GM19463 (cell line): Measurements from ENCODE around the gene SGSM2.
A peak's percentile ranks its signal among the peaks of the same experiment; 100 is the strongest.

ENCODE experiments used
- ATAC-seq: cut with Tn5 transposase; IDR thresholded peaks from one replicate; pipeline ENCODE4 v1.9.1; 2021; ENCODE audit warnings: mild to moderate bottlenecking, moderate library complexity; ENCODE audit not compliant: unreplicated experiment

Gene SGSM2

GRCh38 chr17:2336215-2336851 is 968 bp upstream of the SGSM2 start, which contains the start of gene TSR1:
Gene TSR1, minus strand, starts transcription at chr17:2336457. Its CDS starts 30 bp downstream, at chr17:2336427.
- peak; percentile 79 for ATAC-seq

DNA sequence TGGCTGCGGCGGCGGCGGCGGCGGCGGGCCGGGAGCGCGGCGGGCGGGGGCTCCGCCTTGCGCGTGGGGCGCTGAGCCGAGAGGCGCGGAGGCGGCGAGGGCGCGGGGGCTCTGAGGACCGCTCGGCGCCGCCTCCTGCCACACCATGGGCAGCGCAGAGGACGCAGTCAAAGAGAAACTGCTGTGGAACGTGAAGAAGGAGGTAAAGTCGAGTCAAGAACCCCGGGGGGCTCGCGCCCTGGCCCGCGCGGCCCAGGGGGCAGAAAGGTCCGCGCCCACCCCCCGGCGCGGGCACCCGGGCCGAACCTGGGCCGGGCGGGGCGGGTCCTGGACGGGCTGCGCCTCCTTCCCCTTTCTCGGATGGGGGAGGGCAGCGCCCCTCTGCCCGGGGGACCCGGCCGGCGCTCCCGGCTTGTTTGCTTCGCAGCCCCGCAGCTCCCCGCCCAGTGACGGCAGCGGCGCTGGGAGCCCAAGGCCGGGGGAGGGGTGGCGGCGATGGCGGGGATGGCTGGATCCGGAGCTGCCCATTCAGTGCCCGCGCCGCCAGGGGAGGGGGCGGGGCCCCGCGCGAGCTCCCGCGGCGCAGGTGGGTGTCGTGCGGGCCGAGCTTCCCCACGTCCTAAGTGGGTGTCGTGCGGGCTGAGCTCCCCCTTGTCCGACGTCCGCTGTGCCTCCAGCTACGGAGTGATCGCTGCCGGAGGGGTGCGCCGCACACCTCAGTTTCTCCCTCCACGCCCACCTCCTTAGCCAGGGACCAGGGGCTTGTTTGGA is 428 bp downstream of the SGSM2 start:
- ATAC-seq, result no peak

DNA sequence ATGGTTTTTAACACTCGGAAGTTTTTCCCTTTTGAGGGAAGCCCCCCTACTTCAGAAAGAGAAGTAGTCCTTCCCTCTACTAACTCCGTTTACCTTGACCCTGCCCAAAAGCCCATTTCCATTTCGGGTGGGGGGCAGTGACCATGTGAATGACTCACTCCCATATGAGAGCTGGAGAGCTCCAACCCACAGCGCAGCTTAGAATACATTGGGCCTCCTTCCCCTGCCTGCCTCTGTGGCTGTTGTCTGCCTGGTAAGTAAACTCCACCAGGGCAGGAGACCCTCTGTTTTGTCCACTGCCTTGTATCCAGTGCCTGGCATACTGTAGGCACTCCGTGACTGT is 985 bp downstream of the SGSM2 start:
- ATAC-seq, result no peak

DNA sequence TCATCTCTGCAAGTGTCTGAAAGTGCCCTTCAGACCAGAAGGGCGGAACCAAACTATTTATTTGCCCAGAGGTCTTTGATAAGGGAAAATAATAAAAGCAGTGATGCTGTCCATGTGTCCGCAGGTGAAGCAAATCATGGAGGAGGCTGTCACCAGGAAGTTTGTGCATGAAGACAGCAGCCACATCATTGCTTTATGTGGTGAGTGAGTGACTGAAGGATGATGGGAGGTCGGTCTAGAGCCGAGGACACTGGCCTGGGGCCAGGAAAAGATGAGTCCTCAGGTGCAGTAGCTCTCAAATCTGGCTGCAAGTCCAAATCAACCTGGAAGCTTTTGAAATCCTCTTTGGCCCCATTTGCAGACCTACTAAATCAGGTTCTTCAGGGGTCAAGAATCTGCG is 6.1 kb downstream of the SGSM2 start:
- no peak for ATAC-seq

DNA sequence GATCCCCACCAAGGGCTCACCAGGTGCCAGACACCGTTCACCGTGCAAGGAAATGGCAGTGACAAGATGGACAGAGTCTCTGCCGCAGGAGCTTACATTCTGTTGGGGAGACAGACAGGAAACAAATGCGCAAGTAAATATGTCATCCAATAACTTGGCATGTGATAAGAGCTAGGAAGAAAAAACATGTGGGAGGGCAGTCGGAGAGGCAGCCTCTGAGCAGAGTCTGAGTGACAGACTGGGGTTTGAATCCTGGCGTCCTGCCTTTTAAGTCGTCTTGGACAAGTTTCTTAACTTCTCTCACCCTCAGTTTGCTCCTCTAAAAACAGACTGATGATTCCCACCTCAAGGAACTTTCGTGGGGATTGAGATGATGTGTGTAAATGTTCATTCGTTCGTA is 7.2 kb downstream of the SGSM2 start:
- ATAC-seq, result no peak

DNA sequence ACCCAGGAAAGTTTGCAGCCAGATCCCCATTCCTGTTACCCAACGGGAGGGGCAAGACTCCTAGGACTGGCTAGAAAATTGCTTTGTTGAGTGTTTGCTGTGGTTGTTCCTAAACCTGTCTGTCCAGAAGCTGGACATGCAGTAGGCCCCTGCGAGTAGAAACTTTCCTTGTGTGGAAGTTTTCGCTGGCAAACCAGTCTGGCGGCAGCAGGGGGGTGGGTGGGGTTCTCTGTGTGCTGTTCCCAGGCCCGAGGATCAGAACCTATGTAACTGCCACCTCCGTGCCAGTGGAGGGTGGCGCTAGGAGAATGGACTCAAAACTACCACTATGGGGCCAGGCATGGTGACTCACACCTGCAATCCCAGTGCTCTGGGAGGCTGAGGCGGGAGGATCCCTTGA is 9.2 kb downstream of the SGSM2 start:
- no peak for ATAC-seq

DNA sequence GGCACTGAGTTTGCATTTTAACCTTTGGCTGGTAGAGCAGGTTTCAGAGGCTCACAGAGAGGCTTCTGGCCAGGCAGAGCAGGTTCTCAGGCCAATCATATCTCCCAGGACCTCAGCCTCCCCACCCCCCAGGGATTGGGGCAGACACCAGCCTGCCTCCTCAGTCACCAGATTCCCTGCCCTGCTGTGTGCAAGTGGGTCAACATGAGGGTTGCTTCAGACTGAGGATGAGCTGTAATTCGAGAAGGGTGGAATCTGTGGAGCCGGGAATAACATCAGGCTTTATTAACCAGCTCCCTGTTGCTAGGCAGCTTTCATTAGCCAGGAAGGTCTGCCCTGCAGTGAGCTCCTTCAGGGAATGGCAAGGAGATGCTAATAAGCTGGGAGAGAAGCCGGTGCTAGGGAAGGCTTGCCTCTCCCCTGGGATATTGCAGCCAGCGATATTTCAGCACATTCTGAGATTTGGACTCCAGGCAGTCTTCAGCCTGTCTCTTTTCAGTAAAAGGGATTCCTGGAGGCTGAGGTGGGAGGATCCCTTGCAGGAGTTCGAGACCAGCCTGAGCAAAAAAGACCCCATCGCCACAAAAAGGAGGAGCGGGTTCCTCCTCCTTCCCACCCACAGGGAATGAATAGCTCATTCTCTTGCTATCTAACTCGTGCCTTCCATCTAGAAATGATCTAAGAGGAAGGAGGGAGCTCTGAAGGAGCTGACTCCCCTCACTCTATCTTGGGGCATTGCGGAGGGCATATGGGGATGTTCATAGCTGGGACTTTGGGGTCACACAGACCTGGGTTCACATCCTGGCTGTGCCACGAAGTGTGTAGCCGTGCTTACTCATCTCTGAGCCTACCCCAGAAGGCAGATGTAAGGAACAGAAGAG is 10.7 kb downstream of the SGSM2 start:
- no peak for ATAC-seq

DNA sequence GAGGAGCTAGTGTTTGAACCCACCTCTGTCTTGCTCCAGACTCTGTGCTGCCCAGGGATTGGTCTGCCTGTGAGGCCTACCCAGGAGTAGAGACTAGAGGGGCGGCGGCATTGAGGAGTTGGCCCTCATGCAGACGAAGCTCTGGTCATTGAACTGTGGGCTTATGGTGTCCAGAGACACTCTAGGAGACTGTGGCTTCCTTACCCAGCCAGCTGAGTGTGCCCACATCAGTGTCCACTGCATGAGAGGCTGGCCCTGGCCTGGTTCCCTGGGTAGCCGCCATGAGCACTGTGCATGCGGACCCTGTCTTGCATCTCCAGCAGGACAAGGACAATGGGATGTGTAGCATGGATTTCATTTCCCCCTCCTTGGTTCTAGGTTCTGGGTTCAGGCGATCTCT is 14.0 kb downstream of the SGSM2 start:
- no peak for ATAC-seq

DNA sequence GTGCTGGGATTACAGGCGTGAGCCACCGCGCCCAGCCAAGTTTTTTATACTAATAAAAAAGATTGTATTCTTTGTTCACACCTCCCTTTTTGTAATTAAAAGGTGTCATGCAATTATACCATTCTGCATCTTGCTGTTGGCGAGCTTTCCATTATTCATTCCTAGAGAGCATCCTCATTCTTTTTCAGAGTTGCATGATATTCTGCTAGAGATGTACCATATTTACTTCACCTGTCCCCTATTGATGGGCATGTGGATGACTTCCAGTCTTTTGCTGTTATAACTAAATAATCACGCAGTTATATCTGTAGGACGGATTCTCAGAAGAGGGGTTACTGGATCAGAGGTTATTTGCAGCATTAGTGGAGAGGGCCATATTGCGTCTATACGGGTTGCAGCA is 17.0 kb downstream of the SGSM2 start:
- no peak for ATAC-seq

DNA sequence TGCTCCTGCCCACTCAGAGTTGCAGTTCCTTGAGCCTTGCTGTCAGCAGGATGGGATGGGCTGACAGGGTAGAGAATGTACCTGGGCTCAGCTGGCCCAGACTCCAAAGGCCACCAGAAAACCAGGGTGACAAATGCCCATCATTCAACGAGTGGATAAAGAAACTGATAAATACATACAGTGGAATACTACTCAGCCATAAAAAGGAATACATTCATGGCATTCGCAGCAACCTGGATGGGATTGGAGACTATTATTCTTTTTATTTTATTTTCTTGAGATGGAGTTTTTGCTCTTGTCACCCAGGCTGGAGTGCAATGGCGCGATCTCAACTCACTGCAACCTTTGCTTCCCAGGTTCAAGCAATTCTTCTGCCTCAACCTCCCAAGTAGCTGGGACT is 19.9 kb downstream of the SGSM2 start:
- no peak for ATAC-seq

GRCh38 chr17:2357931-2358434 is 20.7 kb downstream of the SGSM2 start:
- ATAC-seq, result no peak

DNA sequence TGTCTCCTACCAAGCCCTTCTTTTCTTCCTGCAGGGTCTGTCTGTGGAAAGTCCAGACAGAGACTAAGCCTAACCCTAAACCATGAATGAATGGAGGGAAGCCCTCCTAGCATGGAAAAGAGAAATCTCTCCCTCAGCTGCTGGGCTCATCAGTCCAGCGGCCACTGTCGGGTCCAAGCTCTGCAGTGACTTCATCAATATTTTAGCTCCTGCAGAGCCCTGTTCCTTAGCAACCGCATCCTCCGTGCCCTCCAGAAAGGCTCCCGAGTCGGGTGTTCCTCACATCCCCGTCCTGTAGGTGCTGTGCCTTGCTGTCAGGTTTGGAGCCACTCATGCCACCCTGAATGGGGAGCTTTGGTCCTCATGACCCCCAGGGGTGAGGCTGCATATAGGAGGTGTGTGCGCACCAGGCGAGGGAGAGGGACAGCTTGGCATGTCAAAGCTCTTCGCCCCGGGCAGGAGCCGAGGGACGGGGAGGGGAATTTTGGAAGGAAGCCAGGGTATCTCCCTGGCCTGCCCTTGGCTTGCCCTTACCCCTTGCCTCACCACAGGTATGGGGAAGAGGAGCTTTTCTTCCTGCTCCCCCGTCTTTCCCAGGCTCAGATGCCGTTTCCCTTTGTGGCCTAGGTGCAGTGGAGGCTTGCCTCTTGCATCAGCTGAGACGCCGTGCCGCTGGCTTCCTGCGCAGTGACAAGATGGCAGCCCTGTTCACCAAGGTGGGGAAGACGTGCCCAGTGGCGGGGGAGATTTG is 23.9 kb downstream of the SGSM2 start:
- ATAC-seq, result no peak

- ATAC-seq, result no peak
These were observed 24.7 kb downstream of the SGSM2 start for GRCh38 chr17:2362016-2362415.

GRCh38 chr17:2362416-2362815 is 25.1 kb downstream of the SGSM2 start:
- no peak for ATAC-seq

- ATAC-seq, result no peak
These were observed 25.6 kb downstream of the SGSM2 start for GRCh38 chr17:2362881-2363280.

- ATAC-seq, result no peak
These were observed 26.0 kb downstream of the SGSM2 start for GRCh38 chr17:2363318-2363717.

GRCh38 chr17:2363851-2364762 is 26.8 kb downstream of the SGSM2 start:
- no peak for ATAC-seq

GRCh38 chr17:2364763-2365116 is 27.4 kb downstream of the SGSM2 start:
- no peak for ATAC-seq

DNA sequence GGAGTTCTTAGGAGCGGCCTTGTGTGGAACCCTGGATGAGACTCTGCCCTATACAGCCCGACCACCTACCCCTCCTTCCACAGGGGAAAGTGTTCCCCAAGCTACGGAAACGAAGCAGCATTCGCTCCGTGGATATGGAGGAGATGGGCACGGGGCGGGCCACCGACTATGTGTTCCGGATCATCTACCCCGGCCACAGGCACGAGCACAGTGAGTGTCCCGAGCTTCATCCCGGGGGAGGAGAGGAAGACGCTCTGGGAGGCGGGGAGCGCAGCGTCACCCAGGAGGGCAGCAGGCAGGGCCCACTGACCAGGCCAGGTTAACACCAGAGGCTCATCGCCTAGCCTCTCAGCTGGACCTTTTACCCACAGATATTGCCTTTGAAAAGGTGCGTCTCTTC is 27.8 kb downstream of the SGSM2 start:
- ATAC-seq, result no peak
